MCF 10A (cell line): ENCODE results near the gene NEURL1B. TPM values are rescaled to one million over a fixed set of nuclear protein-coding genes. Genes with fewer than 3 reads are reported as not detected.
"Not testable (repeated sequence)": the region's sequence is repeated elsewhere in the genome, so short reads cannot be mapped to it uniquely, and the experiment has no call there.

ENCODE experiments used
- BruUV-seq: library from RNA; stranded (reverse); fragments of 400-500 nt; replicated peaks from 2 replicates; lab custom pipeline; 2021; lab: Mats Ljungman, UMichigan
- CTCF ChIA-PET: fragments of 300-600 bp; sonication (Branson Sonifier 250); formaldehyde crosslinking; extraction: SDS; loops from one replicate; lab custom pipeline; 2021; ENCODE audit warnings: antibody characterized with exemption, inconsistent platforms; lab: Yijun Ruan, JAX
- POLR2A ChIA-PET: fragments of 300-600, 350-650 bp; sonication (Branson Sonifier 250); formaldehyde crosslinking; extraction: SDS; loops from one replicate; lab custom pipeline; 2020; ENCODE audit warnings: antibody characterized with exemption, inconsistent platforms; lab: Yijun Ruan, JAX
- DNase-seq: peaks from one replicate; pipeline ENCODE4 v3.0.0-alpha.2; 2018; ENCODE audit not compliant: unreplicated experiment
- H3K27ac Mint-ChIP-seq: one replicate; pipeline ENCODE4 v1.8.0; 2022; ENCODE audit warnings: mild to moderate bottlenecking, low read depth, mixed read lengths; ENCODE audit not compliant: unreplicated experiment
- H3K27me3 Mint-ChIP-seq: one replicate; pipeline ENCODE4 v1.8.0; 2022; ENCODE audit warnings: mixed read lengths; ENCODE audit not compliant: insufficient read depth, unreplicated experiment
- H3K36me3 Mint-ChIP-seq: one replicate; pipeline ENCODE4 v1.8.0; 2022; ENCODE audit warnings: mild to moderate bottlenecking, moderate library complexity, mixed read lengths; ENCODE audit not compliant: insufficient read depth, unreplicated experiment
- H3K4me1 Mint-ChIP-seq: one replicate; pipeline ENCODE4 v1.8.0; 2022; ENCODE audit warnings: mixed read lengths; ENCODE audit not compliant: insufficient read depth, unreplicated experiment
- H3K4me3 Mint-ChIP-seq: one replicate; pipeline ENCODE4 v1.8.0; 2022; ENCODE audit warnings: mild to moderate bottlenecking, moderate library complexity, mixed read lengths; ENCODE audit not compliant: unreplicated experiment
- H3K9me3 Mint-ChIP-seq: one replicate; pipeline ENCODE4 v1.8.0; 2022; ENCODE audit warnings: mixed read lengths; ENCODE audit not compliant: unreplicated experiment
- CTCF ChIP-seq: fragments of 200-600 bp; IDR thresholded peaks from one replicate; pipeline ENCODE4 v1.8.0; 2022; ENCODE audit warnings: antibody characterized with exemption, mild to moderate bottlenecking; ENCODE audit not compliant: unreplicated experiment
- intact Hi-C: fragments of 100-400 bp; cut with micrococcal nuclease; formaldehyde crosslinking; loops from 2 replicates; pipeline ENCODE4 v1.14.1; 2022
- total RNA-seq: library from RNA; stranded (reverse); gene quantifications from 2 replicates; pipeline ENCODE4 v1.2.3, GENCODE V29; 2022

The NEURL1B gene
- total RNA-seq, 1 experiment from 2014 or later: 7.6 TPM

- no TSS peak for BruUV-seq
- CTCF ChIA-PET: interaction anchor here (0.7 to 3.4 kb wide), 2 partner anchors 49 to 121 kb away, joined by 3 to 13 read pairs; no protein-coding TSS in a partner anchor
- no peak for TF ChIP-seq CTCF
- no peak for DNase-seq
- no peaks in the 10 kb centered on the region for H3K27me3 Mint-ChIP-seq
- no peaks in the 10 kb centered on the region for H3K9me3 Mint-ChIP-seq
- peaks cover 13% of the 10 kb centered on the region for H3K36me3 Mint-ChIP-seq
- peaks cover 24% of the 10 kb centered on the region for H3K4me1 Mint-ChIP-seq
- no peak overlapping the region for H3K27ac Mint-ChIP-seq
- POLR2A ChIA-PET: interaction anchor here (0.6 kb wide), 1 partner anchor 10 kb away, joined by 3 read pairs; no protein-coding TSS in a partner anchor
- intact Hi-C loops: no loop called here
- H3K4me3 Mint-ChIP-seq: no peak overlapping the region
Observed at GRCh38 chr5:172648755-172649154, 7.7 kb downstream of the NEURL1B start.

DNA sequence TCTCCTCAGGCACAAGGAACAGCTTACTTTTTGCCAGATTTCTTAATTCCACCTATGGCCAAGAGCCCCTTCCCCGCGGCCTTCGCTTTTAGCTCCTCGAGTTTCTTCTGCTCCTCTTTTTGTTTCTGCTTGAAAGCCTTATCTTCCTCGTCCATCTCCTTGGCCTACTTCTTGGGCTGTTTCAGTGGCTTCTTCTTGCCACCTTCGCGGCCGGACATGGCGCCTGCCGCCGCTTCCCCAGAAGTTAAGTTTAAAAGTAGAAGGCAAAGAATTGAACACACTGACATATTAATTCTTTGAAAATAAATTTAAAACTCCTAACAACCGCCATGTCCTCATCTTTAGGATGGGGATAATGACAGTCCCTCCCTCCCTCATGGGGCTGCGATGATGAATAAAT is 15.4 kb downstream of the NEURL1B start:
- DNase-seq, H3K27ac Mint-ChIP-seq, H3K36me3 Mint-ChIP-seq, intact Hi-C loops, H3K4me3 Mint-ChIP-seq, H3K27me3 Mint-ChIP-seq, BruUV-seq, H3K9me3 Mint-ChIP-seq: not testable (repeated sequence)
- ChIA-PET CTCF (interaction anchor here (0.6 to 2.5 kb wide), 3 partner anchors 40 to 130 kb away, joined by 3 to 11 read pairs (median 4); no protein-coding TSS in a partner anchor), POLR2A (interaction anchor here (0.7 to 1.1 kb wide), 2 partner anchors 9 to 328 kb away, joined by 3 read pairs; no protein-coding TSS in a partner anchor)
- peaks cover 15% of the 10 kb centered on the region for H3K4me1 Mint-ChIP-seq

GRCh38 chr5:172657524-172658233 is 16.6 kb downstream of the NEURL1B start:
- H3K9me3 Mint-ChIP-seq, H3K4me3 Mint-ChIP-seq, H3K27me3 Mint-ChIP-seq, DNase-seq, CTCF ChIA-PET, POLR2A ChIA-PET, H3K36me3 Mint-ChIP-seq, H3K27ac Mint-ChIP-seq, intact Hi-C loops, BruUV-seq: not testable (repeated sequence)
- H3K4me1 Mint-ChIP-seq: peaks cover 15% of the 10 kb centered on the region

- intact Hi-C loops: no loop called here
- CTCF ChIA-PET: interaction anchor here (1.0 to 2.5 kb wide), 5 partner anchors 15 to 618 kb away, joined by 3 to 10 read pairs (median 3); no protein-coding TSS in a partner anchor
- H3K27me3 Mint-ChIP-seq: no peaks in the 10 kb centered on the region
- no TSS peak for BruUV-seq
- H3K4me1 Mint-ChIP-seq: peaks cover 15% of the 10 kb centered on the region
- H3K4me3 Mint-ChIP-seq: no peak overlapping the region
- H3K36me3 Mint-ChIP-seq: no peaks in the 10 kb centered on the region
- no peak for TF ChIP-seq CTCF
- no peak for DNase-seq
- H3K9me3 Mint-ChIP-seq: no peaks in the 10 kb centered on the region
- POLR2A ChIA-PET: interaction anchor here (0.6 to 1.6 kb wide), 2 partner anchors 21 to 96 kb away, joined by 3 to 4 read pairs; no protein-coding TSS in a partner anchor
- no peak overlapping the region for H3K27ac Mint-ChIP-seq
Observed at GRCh38 chr5:172658391-172658790, 17.3 kb downstream of the NEURL1B start.

- DNase-seq: peak; percentile 30
Observed at GRCh38 chr5:172658961-172659501, 18.0 kb downstream of the NEURL1B start.

More at GRCh38 chr5:172658961-172659501, 18.0 kb downstream of the NEURL1B start:
- Mint-ChIP-seq H3K4me1 (peaks cover 15% of the 10 kb centered on the region), H3K27ac (peak overlapping the region; percentile 40), H3K4me3 (no peak overlapping the region), H3K36me3 (no peaks in the 10 kb centered on the region), H3K27me3 (no peaks in the 10 kb centered on the region), H3K9me3 (no peaks in the 10 kb centered on the region)
- ChIA-PET POLR2A (interaction anchor here (0.6 to 1.6 kb wide), 4 partner anchors 8 to 97 kb away, joined by 3 to 4 read pairs (median 3); no protein-coding TSS in a partner anchor), CTCF (interaction anchor here (1.0 to 2.5 kb wide), 8 partner anchors 10 to 618 kb away, joined by 3 to 10 read pairs (median 3); partner anchors contain the start of gene ATP6V0E1)
- BruUV-seq: no TSS peak
- no peak for TF ChIP-seq CTCF
- intact Hi-C loops: no loop called here
